Left kidney (tissue), 2 donors: ENCODE measurements around the gene NUP42. TPM values are rescaled to one million over a fixed set of nuclear protein-coding genes. Genes with fewer than 3 reads are reported as not detected.

Experiments used
- DNase-seq: peaks from one replicate; pipeline ENCODE4 v3.0.0-alpha.2; 2013
- polyA plus RNA-seq: library from polyadenylated mRNA; unstranded; fragments of 120-200 nt; gene quantifications from one replicate; pipeline ENCODE4 v1.2.1, GENCODE V29; 2013; ENCODE audit not compliant: insufficient read length

The NUP42 gene
- polyA plus RNA-seq, 1 donor: 85.6 TPM

GRCh38 chr7:23232966-23233365, 51.1 kb downstream of the NUP42 start:
- no peak for DNase-seq

GRCh38 chr7:23234569-23235296, 52.9 kb downstream of the NUP42 start:
- no peak for DNase-seq

- DNase-seq: no peak
These were observed 54.0 kb downstream of the NUP42 start for GRCh38 chr7:23235813-23236221.

GRCh38 chr7:23237000-23237399, 55.2 kb downstream of the NUP42 start:
- no peak for DNase-seq

- DNase-seq: no peak
These were observed 57.3 kb downstream of the NUP42 start for GRCh38 chr7:23238983-23239652.

- DNase-seq: no peak
These were observed 57.9 kb downstream of the NUP42 start for GRCh38 chr7:23239698-23240097.

GRCh38 chr7:23242321-23242720, 60.5 kb downstream of the NUP42 start:
- no peak for DNase-seq

- DNase-seq: no peak
These were observed 61.1 kb downstream of the NUP42 start for GRCh38 chr7:23242935-23243334.

- no peak for DNase-seq
These were observed 64.7 kb downstream of the NUP42 start, which contains the start of gene GPNMB for GRCh38 chr7:23246555-23246954. Gene GPNMB (plus strand): TSS chr7:23246775. CDS start chr7:23246858, 83 bp downstream.

- DNase-seq: no peak
These were observed 65.3 kb downstream of the NUP42 start for GRCh38 chr7:23247046-23247602.

- DNase-seq: no peak
These were observed 65.9 kb downstream of the NUP42 start for GRCh38 chr7:23247603-23248335.

- no peak for DNase-seq
These were observed 67.6 kb downstream of the NUP42 start for GRCh38 chr7:23249486-23249885.

Other genes with a start within 250 kb of the NUP42 start
- 23.9 TPM for gene HYCC1, start 167.9 kb upstream of the NUP42 start, polyA plus RNA-seq
- gene KLHL7, start 76.3 kb upstream of the NUP42 start, polyA plus RNA-seq: 55.1 TPM
- gene GPNMB, start 64.7 kb downstream of the NUP42 start, polyA plus RNA-seq: 22.1 TPM
- gene MALSU1, start 117.3 kb downstream of the NUP42 start, polyA plus RNA-seq: 54.0 TPM